Caco-2 (cell line): ENCODE results near the gene SLC25A26. TPM values are rescaled to one million over a fixed set of nuclear protein-coding genes. Genes with fewer than 3 reads are reported as not detected.

Experiments used
- BruUV-seq: library from RNA; stranded (reverse); fragments of 400-500 nt; replicated peaks from 2 replicates; lab custom pipeline; 2021; lab: Mats Ljungman, UMichigan
- CTCF ChIA-PET: fragments of 300-600 bp; sonication (Branson Sonifier 250); formaldehyde crosslinking; loops from one replicate; lab custom pipeline; 2022; ENCODE audit warnings: antibody characterized with exemption; lab: Charles Lee
- POLR2A ChIA-PET: fragments of 300-600 bp; sonication (Branson Sonifier 250); formaldehyde crosslinking; loops from one replicate; lab custom pipeline; 2022; ENCODE audit warnings: antibody characterized with exemption; lab: Charles Lee
- DNase-seq, 2 experiments: peaks; one replicate each; pipeline versions ENCODE4 v3.0.0 to v3.0.0-alpha.2; 2020 to 2022
- H3K27me3 ChIP-seq: replicated peaks from 2 replicates; pipeline ENCODE4 v1.6.0; 2011; ENCODE audit warnings: low read length; ENCODE audit not compliant: control insufficient read depth, insufficient read depth
- H3K36me3 ChIP-seq: 2 replicates; pipeline ENCODE4 v1.5.1; 2011; ENCODE audit warnings: low read length; ENCODE audit not compliant: control insufficient read depth, insufficient read depth
- H3K4me1 ChIP-seq: fragments of 250-450 bp; sonication (Bioruptor Pico); 2 replicates; pipeline ENCODE4 v1.5.1; 2020; ENCODE audit warnings: mild to moderate bottlenecking
- H3K4me3 ChIP-seq: 2 replicates; pipeline ENCODE4 v1.5.1; 2011; ENCODE audit warnings: low read depth, mild to moderate bottlenecking, control low read depth, low read length
- H3K9me3 ChIP-seq: fragments of 250-450 bp; sonication (Bioruptor Pico); 2 replicates; pipeline ENCODE4 v1.5.1; 2020; ENCODE audit warnings: mild to moderate bottlenecking, moderate library complexity
- H3K27ac Mint-ChIP-seq: one replicate; pipeline ENCODE4 v1.8.0; 2022; ENCODE audit warnings: mixed read lengths; ENCODE audit not compliant: unreplicated experiment
- H3K27me3 Mint-ChIP-seq: one replicate; pipeline ENCODE4 v1.8.0; 2022; ENCODE audit warnings: mixed read lengths; ENCODE audit not compliant: insufficient read depth, unreplicated experiment
- H3K36me3 Mint-ChIP-seq: one replicate; pipeline ENCODE4 v1.8.0; 2022; ENCODE audit warnings: mild to moderate bottlenecking, mixed read lengths; ENCODE audit not compliant: insufficient read depth, unreplicated experiment
- H3K4me1 Mint-ChIP-seq: one replicate; pipeline ENCODE4 v1.8.0; 2022; ENCODE audit warnings: low read depth, mixed read lengths; ENCODE audit not compliant: unreplicated experiment
- H3K4me3 Mint-ChIP-seq: one replicate; pipeline ENCODE4 v1.8.0; 2022; ENCODE audit warnings: mild to moderate bottlenecking, moderate library complexity, mixed read lengths; ENCODE audit not compliant: unreplicated experiment
- H3K9me3 Mint-ChIP-seq: one replicate; pipeline ENCODE4 v1.8.0; 2022; ENCODE audit warnings: mixed read lengths; ENCODE audit not compliant: unreplicated experiment
- CTCF ChIP-seq, 2 experiments: fragments of 200-600 bp in 1 of 2; IDR thresholded peaks; 1 replicate in 1 of 2; 2 replicates in 1 of 2; pipeline versions ENCODE4 v1.5.1 to v1.8.0; 2011 to 2022; ENCODE audit warnings: antibody characterized with exemption in 1 of 2, control low read depth in 1 of 2, inconsistent platforms in 1 of 2, low read depth in 1 of 2, low read length in 1 of 2, mild to moderate bottlenecking in 1 of 2, moderate library complexity in 1 of 2; ENCODE audit not compliant: insufficient read depth in 1 of 2, severe bottlenecking in 1 of 2, unreplicated experiment in 1 of 2
- intact Hi-C: fragments of 100-400 bp; cut with micrococcal nuclease; formaldehyde crosslinking; loops from one replicate; pipeline ENCODE4 v1.10.0; 2022; ENCODE audit not compliant: unreplicated experiment
- total RNA-seq: library from RNA; stranded (reverse); gene quantifications from 2 replicates; pipeline ENCODE4 v1.2.3, GENCODE V29; 2022

Gene SLC25A26
- total RNA-seq, 1 experiment from 2014 or later, result 25.4 TPM

- intact Hi-C loops, result no loop called here
- no peak overlapping the region for H3K27ac Mint-ChIP-seq
- ChIA-PET POLR2A (no interaction called here), CTCF (no interaction called here)
- Histone ChIP-seq H3K27me3 (no peaks in the 10 kb centered on the region), H3K36me3 (no peaks in the 10 kb centered on the region), H3K4me1 (no peaks in the 10 kb centered on the region), H3K9me3 (no peaks in the 10 kb centered on the region), H3K4me3 (no peak overlapping the region)
- H3K36me3 Mint-ChIP-seq, result no peaks in the 10 kb centered on the region
- no TSS peak for BruUV-seq
- no peak for DNase-seq
- no peak overlapping the region for H3K4me3 Mint-ChIP-seq
- no peaks in the 10 kb centered on the region for H3K27me3 Mint-ChIP-seq
- no peaks in the 10 kb centered on the region for H3K9me3 Mint-ChIP-seq
- H3K4me1 Mint-ChIP-seq, result no peaks in the 10 kb centered on the region
- no peak for TF ChIP-seq CTCF (IDR thresholded peaks at IDR 0.05; ENCODE audit: insufficient read depth in 1 of 2, low read depth in 1 of 2, low read length in 1 of 2, severe bottlenecking in 1 of 2, unreplicated experiment in 1 of 2)
Measured at GRCh38 chr3:66336333-66336766, 115.5 kb downstream of the SLC25A26 start.

DNA sequence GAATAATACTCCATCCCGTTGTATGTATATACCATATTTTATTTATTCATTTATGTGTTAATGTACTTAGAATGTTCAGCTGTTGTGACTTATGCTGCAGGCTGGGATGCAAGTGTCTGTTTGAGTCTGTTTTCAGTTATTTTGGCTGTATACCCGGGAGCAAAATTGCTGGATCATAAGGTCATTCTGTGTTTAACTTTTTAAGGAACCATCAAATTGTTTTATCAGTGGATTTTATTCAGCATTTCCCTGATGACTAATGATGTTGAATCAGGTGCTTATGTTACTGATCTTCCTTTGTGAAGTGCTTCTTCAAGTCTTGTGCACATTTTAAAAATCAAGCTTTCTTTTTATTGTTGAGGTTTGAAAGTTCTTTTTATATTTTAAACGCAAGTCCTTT lies 118.1 kb downstream of the SLC25A26 start:
- Histone ChIP-seq H3K9me3 (no peaks in the 10 kb centered on the region), H3K27me3 (no peaks in the 10 kb centered on the region), H3K36me3 (no peaks in the 10 kb centered on the region), H3K4me1 (no peaks in the 10 kb centered on the region), H3K4me3 (no peak overlapping the region)
- no peaks in the 10 kb centered on the region for H3K9me3 Mint-ChIP-seq
- intact Hi-C loops, result no loop called here
- no peaks in the 10 kb centered on the region for H3K36me3 Mint-ChIP-seq
- no peaks in the 10 kb centered on the region for H3K27me3 Mint-ChIP-seq
- POLR2A ChIA-PET, result no interaction called here
- no peak overlapping the region for H3K4me3 Mint-ChIP-seq
- CTCF ChIA-PET, result no interaction called here
- no peaks in the 10 kb centered on the region for H3K4me1 Mint-ChIP-seq
- BruUV-seq, result no TSS peak
- no peak for DNase-seq
- H3K27ac Mint-ChIP-seq, result no peak overlapping the region
- TF ChIP-seq CTCF (IDR thresholded peaks at IDR 0.05; ENCODE audit: insufficient read depth in 1 of 2, low read depth in 1 of 2, low read length in 1 of 2, severe bottlenecking in 1 of 2, unreplicated experiment in 1 of 2), result no peak

DNA sequence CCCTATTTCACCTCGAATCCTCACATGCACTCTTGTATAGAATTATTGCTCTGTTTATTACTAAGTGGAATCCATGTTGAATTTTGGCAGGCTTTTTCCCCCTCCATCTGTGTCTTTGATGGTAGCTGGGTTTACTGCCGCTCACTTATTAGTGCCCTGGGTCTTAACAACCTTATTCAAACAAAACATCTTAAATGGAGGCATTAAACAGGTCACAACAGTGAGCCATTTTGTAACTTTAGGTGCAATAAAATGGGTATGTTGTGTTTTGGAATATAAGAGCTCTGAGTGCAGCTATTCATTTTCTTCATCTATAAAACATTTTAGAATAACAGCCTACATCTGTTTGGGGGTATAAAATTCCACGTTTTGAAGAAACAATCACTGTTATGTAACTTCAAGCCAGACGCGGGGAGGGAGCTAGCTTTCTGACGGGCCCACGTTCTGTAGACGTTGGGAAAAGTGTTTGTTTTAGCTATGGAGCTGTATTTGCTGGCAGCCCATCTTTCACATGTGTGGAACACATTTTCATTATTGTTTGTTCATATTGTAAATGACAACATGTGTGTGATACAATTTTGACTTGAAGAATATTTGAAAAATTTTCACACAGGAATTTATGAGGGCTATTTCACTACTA lies 122.0 kb downstream of the SLC25A26 start:
- no peaks in the 10 kb centered on the region for H3K27me3 Mint-ChIP-seq
- CTCF ChIA-PET, result no interaction called here
- Histone ChIP-seq H3K9me3 (no peaks in the 10 kb centered on the region), H3K4me3 (no peak overlapping the region), H3K27me3 (no peaks in the 10 kb centered on the region), H3K36me3 (no peaks in the 10 kb centered on the region; the same call in 1 of the 2 replicates), H3K4me1 (peaks cover 8% of the 10 kb centered on the region; the same call in 1 of the 2 replicates)
- intact Hi-C loops, result no loop called here
- peaks cover 14% of the 10 kb centered on the region for H3K4me1 Mint-ChIP-seq
- peaks cover 9% of the 10 kb centered on the region for H3K36me3 Mint-ChIP-seq
- POLR2A ChIA-PET, result no interaction called here
- H3K4me3 Mint-ChIP-seq, result no peak overlapping the region
- H3K9me3 Mint-ChIP-seq, result no peaks in the 10 kb centered on the region
- no peak for TF ChIP-seq CTCF (IDR thresholded peaks at IDR 0.05; ENCODE audit: insufficient read depth in 1 of 2, low read depth in 1 of 2, low read length in 1 of 2, severe bottlenecking in 1 of 2, unreplicated experiment in 1 of 2)
- BruUV-seq, result no TSS peak
- DNase-seq, result no peak
- no peak overlapping the region for H3K27ac Mint-ChIP-seq
